Measurements from ENCODE around the gene RHOBTB3. TPM values are rescaled to one million over a fixed set of nuclear protein-coding genes. Genes with fewer than 3 reads are reported as not detected.

The RHOBTB3 gene
- total and polyA plus RNA-seq, 12 donors = 15.0 to 124 (median 90.4) TPM

- Histone ChIP-seq H3K4me3 (no peak overlapping the region), H3K4me1 (peaks cover 2 to 60% (median 18%) of the 10 kb centered on the region in 9 donors), H3K27me3 (no peaks in the 10 kb centered on the region), H3K27ac (peak overlapping the region in 7 of 10 donors; percentile 24 to 79 (median 34)), H3K9me3 (no peaks in the 10 kb centered on the region), H3K36me3 (no peaks in the 10 kb centered on the region)
- DNase-seq = no peak
- TF ChIP-seq CTCF (IDR thresholded peaks at IDR 0.05) = no peak
- ATAC-seq = no peak
- 85 to 92% methylated on average over 1 of the region's 1 CpG for WGBS, 2 donors
- intact Hi-C loops (cut with DNase I) = loop anchor here in 5 of 10 donors (5.0 to 10.0 kb wide), 4 partner anchors 179 to 286 kb away; partner anchors contain the start of genes ARSK (in 2 of the 5), SKIC3 (in 2 of the 5) and RFESD (in 1 of the 5)
These were observed 110.0 kb downstream of the RHOBTB3 start for GRCh38 chr5:95840956-95841705.

DNA sequence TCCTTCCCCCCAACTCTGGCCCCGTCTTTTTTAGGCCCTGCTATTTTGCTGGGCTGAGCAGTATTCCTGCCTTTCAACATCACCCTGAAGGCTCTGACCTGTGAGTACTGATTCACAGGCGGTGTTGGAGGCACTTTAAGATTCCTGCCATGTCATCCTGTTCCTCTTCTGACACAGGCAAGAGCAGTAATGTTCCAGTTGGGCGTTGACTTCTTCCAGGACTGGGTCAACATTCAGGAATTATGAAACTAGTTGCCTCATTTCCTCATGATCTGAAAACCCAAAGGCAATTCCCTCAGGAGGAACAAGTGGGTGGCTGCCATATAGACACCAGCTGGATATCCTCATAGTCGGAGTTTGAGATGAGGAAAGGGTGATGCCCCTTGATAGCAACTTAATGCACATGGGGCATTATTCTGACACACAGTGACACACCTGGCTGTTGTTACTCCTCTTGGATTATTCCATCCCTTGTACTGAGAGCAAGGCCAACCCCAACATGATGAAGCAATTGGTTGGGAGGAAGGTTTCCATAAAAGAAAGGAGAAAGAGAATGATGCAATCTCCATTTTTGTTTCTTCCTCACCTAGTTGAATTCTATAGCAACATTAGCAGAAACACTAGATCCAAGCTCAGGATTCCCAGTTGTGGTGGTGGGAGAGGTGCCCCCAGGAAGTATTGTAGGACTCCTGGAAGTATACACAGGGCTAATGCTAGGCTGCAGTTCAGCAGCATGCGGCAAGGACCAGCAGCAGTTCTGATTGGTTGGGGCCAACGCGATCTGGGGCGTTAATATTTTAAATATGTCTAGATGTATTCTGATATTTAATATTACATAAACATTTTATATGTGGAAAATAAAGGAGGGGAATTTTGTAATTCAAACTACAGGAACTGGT lies 111.0 kb downstream of the RHOBTB3 start:
- TF ChIP-seq CTCF (IDR thresholded peaks at IDR 0.05) = no peak
- intact Hi-C loops (cut with DNase I) = loop anchor here in 5 of 10 donors (5.0 to 10.0 kb wide), 4 partner anchors 180 to 287 kb away; partner anchors contain the start of genes ARSK (in 2 of the 5), SKIC3 (in 2 of the 5) and RFESD (in 1 of the 5)
- Histone ChIP-seq H3K9me3 (no peaks in the 10 kb centered on the region), H3K27ac (peak overlapping the region in 8 of 10 donors; percentile 24 to 79 (median 37)), H3K4me3 (no peak overlapping the region), H3K4me1 (peaks cover 0 to 55% (median 12%) of the 10 kb centered on the region in 9 donors), H3K27me3 (no peaks in the 10 kb centered on the region), H3K36me3 (no peaks in the 10 kb centered on the region)
- 74 to 81% methylated on average over 8 of the region's 8 CpGs for WGBS, 2 donors
- DNase-seq = peak in 1 of 2 donors; percentile 42
- peak; percentile 37 to 83 (median 72) for ATAC-seq

- Histone ChIP-seq H3K4me1 (peaks cover 0 to 55% (median 12%) of the 10 kb centered on the region in 9 donors), H3K4me3 (no peak overlapping the region), H3K27ac (peak overlapping the region in 9 of 10 donors; percentile 14 to 79 (median 41)), H3K27me3 (no peaks in the 10 kb centered on the region), H3K36me3 (no peaks in the 10 kb centered on the region), H3K9me3 (no peaks in the 10 kb centered on the region)
- 55 to 57% methylated on average over 11 of the region's 11 CpGs for WGBS, 2 donors
- peak; percentile 41 to 67 for DNase-seq
- intact Hi-C loops (cut with DNase I) = loop anchor here in 6 of 10 donors (1.0 to 10.0 kb wide), 5 partner anchors 62 to 288 kb away; partner anchors contain the start of genes ARSK (in 2 of the 6), SKIC3 (in 2 of the 6) and RFESD (in 1 of the 6)
- peak in 7 of 9 donors; percentile 21 to 55 (median 48) for TF ChIP-seq CTCF (IDR thresholded peaks at IDR 0.05)
- ATAC-seq = peak; percentile 63 to 81 (median 73)
These were observed 111.9 kb downstream of the RHOBTB3 start for GRCh38 chr5:95842854-95843544.
